ENCODE measurements around the gene RGL2.

DNA sequence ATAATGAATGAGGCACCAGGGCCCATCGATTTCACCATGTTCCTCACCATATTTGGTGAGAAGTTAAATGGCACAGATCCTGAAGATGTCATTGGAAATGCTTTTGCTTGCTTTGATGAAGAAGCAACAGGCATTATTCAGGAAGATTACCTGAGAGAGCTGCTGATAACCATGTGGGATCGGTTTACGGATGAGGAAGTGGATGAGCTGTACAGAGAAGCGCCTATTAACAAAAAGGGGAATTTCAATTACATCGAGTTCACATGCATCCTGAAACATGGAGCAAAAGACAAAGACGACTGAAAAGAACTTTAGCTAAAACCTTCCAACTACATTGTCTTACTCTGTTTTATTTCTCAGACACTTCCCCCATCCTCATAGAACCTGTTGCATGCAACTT lies 40.5 kb upstream of the RGL2 start:
- no peak for TF ChIP-seq CTCF (IDR thresholded peaks at IDR 0.05; ENCODE audit: low read depth, low read length)
- no peak for TF ChIP-seq EZH2phosphoT487 (IDR thresholded peaks at IDR 0.05; ENCODE audit: low read depth)
